ENCODE results near the gene BGLAP.

Gene BGLAP

DNA sequence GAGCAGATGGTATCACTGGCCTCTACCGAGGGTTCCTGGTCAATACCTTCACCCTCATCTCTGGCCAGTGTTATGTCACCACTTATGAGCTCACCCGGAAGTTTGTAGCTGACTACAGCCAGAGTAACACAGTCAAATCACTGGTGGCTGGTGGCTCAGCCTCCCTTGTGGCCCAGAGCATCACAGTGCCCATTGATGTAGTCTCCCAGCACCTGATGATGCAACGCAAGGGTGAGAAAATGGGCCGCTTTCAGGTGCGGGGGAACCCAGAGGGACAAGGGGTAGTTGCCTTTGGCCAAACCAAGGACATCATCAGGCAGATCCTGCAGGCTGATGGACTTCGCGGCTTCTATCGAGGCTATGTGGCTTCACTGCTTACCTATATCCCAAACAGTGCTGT lies 41.9 kb upstream of the BGLAP start:
- TF ChIP-seq, protein P1, sequence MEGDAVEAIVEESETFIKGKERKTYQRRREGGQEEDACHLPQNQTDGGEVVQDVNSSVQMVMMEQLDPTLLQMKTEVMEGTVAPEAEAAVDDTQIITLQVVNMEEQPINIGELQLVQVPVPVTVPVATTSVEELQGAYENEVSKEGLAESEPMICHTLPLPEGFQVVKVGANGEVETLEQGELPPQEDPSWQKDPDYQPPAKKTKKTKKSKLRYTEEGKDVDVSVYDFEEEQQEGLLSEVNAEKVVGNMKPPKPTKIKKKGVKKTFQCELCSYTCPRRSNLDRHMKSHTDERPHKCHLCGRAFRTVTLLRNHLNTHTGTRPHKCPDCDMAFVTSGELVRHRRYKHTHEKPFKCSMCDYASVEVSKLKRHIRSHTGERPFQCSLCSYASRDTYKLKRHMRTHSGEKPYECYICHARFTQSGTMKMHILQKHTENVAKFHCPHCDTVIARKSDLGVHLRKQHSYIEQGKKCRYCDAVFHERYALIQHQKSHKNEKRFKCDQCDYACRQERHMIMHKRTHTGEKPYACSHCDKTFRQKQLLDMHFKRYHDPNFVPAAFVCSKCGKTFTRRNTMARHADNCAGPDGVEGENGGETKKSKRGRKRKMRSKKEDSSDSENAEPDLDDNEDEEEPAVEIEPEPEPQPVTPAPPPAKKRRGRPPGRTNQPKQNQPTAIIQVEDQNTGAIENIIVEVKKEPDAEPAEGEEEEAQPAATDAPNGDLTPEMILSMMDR (IDR thresholded peaks at IDR 0.05; ENCODE audit: low read depth, low read length), result no peak
- no peak overlapping the region for H3K4me3 ChIP-seq (ENCODE audit: low read depth, low read length)

DNA sequence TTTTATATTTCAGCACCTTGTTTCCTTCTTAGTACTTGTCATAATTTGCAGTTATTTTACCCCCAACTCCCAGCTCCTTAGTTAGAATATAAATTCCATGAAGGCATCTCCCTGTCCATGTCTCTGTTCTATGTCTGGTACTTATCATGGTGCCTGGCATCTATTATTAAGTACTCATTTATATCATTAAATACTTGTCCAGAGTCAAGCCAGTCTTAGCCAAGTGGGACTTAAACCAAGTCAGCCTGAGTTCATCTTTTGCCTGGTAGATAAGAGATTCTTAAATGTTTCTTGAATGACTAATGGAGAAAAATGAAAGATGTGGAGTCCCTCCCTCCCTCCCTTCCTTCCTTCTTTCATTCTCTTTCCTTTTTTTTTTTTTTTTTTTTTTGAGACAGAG lies 38.7 kb upstream of the BGLAP start:
- TF ChIP-seq, protein P1 (IDR thresholded peaks at IDR 0.05; ENCODE audit: low read depth, low read length), result no peak
- H3K4me3 ChIP-seq (ENCODE audit: low read depth, low read length), result no peak overlapping the region

DNA sequence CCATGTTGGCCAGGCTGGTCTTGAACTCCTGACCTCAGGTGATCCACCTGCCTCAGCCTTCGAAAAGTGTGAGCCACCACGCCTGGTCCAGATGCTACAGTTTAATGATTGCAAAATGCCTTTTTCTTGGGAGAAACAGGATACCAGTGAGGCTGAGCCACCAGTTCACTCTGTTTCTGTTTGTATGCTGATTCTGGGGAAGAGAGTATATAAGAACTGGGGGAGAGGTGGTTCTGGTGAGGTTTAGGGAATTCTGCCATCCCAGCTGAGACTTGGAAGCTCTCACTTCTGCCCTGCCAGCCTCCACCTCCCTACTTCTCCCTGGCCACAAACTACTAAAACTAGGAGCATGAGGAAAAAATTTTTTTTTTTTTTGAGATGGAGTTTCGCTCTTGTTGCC lies 37.3 kb upstream of the BGLAP start:
- no peak overlapping the region for H3K4me3 ChIP-seq (ENCODE audit: low read depth, low read length)
- TF ChIP-seq, protein P1 (IDR thresholded peaks at IDR 0.05; ENCODE audit: low read depth, low read length), result no peak

DNA sequence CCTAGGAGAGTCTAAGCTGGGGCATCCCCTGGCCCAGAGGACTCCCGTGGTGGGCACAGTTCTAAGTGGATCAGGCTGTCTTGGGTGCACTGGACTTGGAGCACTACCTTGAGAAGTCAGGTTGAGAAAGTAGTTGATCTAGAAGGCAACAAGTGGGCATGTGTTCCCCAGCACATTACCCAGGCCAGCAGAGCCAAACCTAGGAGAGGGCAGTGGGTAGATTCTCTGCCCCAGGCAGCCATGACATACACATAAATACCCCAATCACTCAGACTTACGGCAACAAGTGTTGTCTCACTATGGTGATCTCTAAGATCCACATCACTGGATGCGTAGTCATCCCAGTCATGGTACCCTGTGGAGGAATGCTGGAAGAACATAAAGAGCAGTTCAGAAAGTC lies 30.7 kb upstream of the BGLAP start:
- TF ChIP-seq, protein P1 (IDR thresholded peaks at IDR 0.05; ENCODE audit: low read depth, low read length), result no peak
- H3K4me3 ChIP-seq (ENCODE audit: low read depth, low read length), result no peak overlapping the region

DNA sequence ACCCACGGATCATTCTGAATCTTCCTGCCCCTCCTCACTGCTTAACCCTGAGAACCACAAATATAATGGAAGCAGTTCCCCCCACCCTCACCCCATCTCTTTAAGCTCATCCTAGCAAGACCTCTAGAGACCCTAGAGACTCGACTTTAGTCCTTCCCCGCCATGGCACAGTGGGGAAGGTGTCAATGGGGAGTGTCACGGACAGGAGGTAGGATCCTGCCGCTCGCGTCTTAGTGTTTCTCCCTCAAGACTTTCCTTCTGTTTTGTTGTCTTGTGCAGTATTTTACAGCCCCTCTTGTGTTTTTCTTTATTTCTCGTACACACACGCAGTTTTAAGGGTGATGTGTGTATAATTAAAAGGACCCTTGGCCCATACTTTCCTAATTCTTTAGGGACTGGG lies 29.9 kb upstream of the BGLAP start:
- H3K4me3 ChIP-seq (ENCODE audit: low read depth, low read length), result peak overlapping the region; percentile 79
- TF ChIP-seq, protein P1 (IDR thresholded peaks at IDR 0.05; ENCODE audit: low read depth, low read length), result no peak

DNA sequence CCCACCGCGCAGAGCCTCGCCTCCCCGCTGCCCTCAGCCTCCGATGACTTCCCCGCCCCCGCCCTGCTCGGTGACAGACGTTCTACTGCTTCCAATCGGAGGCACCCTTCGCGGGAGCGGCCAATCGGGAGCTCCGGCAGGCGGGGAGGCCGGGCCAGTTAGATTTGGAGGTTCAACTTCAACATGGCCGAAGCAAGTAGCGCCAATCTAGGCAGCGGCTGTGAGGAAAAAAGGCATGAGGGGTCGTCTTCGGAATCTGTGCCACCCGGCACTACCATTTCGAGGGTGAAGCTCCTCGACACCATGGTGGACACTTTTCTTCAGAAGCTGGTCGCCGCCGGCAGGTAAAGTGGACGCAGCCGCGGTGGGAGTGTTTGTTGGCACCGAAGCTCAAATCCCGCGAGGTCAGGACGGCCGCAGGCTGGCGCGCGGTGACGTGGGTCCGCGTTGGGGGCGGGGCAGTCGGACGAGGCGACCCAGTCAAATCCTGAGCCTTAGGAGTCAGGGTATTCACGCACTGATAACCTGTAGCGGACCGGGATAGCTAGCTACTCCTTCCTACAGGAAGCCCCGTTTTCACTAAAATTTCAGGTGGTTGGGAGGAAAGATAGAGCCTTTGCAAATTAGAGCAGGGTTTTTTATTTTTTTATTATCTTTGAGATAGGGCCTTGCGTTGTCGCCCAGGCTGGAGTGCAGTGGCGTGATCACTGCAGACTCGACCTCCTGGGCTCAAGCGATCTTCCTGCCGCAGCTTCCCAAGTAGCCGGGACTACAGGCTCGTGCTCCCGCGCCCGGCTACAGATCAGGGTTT lies 28.9 kb upstream of the BGLAP start, which contains the start of gene PMF1:
Gene PMF1, plus strand, starts transcription at position 175 of the 811 bp plus-strand sequence. Its CDS starts 9 bp downstream, at position 184.
- TF ChIP-seq, protein P1 (IDR thresholded peaks at IDR 0.05; ENCODE audit: low read depth, low read length), result no peak
- H3K4me3 ChIP-seq (ENCODE audit: low read depth, low read length), result peak within 1 kb of the TSS; percentile 79

DNA sequence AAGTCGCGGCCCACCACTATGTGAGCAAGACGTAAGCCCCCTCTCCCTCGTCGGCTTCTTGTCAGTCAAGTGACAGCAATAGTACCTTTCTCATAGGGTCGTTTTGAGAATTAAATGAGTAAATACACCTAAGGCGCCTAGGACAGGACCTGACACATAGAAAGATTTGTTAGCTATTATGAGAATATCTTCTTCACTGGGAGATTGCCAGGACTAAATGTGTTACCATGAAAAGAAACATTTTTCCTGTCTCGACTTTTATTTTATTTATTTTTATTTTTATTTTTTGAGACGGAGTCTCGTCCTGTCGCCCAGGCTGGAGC lies 28.4 kb upstream of the BGLAP start:
- TF ChIP-seq, protein P1 (IDR thresholded peaks at IDR 0.05; ENCODE audit: low read depth, low read length), result no peak
- H3K4me3 ChIP-seq (ENCODE audit: low read depth, low read length), result peak overlapping the region; percentile 79
